ENCODE measurements around the gene DICER1.

Gene DICER1

DNA sequence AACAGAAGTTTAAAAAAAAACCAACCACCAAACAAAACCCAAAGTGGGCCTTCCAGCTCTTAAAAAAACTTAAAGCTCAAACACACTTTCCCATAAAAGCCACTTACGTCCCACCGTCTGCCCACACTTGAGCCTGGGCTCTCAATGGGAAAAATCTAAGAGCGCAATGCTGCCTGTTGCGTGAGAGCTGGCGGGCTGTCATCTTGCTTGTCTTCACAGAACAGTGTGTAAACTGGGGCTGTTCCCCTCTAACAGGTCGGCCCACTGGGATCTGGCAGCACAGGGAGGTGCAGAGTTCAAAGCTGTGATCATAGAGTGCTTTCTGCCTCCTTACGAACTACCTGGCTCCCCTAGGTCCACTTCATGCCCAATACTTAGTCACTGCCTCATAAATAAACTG is 80.0 kb downstream of the DICER1 start:
- no peak for DNase-seq (ENCODE audit: low spot score)

DNA sequence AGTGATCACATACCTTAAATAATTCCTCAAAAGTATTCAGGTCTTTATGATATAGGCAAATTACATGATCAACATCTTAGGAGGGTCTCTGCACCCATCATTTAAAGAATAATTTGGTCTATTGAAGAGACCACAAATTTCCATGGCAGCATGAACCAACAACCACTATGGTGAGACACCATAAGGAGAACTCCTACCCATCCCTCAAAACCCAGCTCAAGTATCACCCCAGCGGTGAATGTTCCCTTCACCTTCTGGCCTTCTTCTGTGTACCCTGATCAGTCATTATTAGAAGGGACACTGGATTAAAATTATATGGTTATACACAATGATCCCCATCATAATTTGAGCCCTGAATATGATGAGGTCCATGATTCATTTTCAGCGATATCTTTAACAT is 81.5 kb downstream of the DICER1 start:
- DNase-seq (ENCODE audit: low spot score), result no peak

DNA sequence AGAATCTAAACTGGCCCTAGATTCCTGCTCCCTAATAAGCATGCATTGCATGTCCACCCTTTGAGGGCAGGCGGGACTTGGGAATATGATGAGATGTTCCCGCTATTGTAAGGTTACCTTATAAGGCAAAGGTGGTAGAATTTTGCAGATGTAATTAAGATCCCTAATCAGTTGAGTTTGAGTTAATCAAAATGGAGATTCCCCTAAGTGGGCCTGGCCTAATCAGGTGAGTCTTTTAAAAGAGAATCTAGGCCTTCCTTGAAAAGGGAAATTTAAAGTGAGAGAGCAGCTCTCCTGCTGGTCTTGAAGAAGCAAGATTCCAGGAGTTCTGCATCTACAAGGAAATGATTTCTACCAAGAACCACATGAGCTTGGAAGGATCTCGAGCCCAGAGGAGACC is 83.4 kb downstream of the DICER1 start:
- no peak for DNase-seq (ENCODE audit: low spot score)

DNA sequence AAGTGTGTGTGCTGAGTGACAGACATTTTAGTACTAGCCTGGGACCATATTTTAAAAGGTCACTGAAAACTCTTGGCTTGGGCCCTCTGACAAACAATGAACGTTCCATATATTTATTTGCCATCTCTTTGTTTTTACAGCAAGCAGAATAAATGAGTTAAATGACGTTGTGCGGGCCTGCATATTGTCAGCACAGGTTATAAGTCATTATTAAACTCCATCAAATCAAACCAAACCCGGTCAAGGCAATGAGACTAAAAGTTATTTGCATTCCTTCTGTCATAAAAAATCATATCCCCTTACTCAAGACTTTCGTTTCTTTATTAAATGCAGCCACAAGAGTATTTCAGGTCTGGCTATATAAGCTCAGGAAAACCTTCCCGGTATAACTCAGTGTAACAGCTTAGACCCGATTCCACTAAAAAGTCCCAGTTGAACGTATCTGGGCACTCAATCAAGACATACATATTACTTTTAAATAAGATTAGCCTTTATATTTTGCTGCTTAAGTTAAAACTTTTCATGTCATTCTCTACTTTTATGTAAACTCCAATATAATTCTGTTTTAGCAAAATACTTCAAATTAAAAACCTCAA is 84.9 kb downstream of the DICER1 start:
- no peak for DNase-seq (ENCODE audit: low spot score)

DNA sequence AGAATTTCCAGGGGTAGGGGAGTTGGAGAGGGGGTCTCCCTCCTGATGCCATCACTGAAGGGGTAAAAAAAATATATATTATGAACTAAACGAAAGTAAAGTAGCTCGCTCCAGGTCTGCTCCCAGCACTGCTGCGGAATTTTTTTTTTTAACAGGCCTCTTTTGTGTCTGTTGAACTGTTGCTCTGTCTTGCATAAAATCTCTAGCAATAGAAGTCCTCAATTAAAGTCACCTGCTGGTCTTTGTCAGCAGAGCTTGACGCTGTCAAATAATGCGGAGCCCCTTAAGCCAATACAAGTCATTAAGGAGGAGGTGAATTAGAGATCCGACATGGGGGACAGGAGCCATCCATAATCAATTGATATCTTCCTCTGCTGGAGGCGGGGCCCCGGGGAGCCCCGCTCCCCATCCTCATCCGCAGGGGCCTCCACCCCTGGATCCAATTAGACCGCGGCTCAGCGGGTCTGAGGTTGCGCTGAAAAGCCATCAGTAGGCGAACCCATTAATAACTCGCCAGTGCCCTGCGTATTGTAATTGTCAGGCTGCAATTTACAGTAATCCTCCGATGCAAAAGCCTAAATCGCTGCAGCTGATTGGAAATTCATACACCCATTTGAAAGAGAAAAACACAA is 85.6 kb downstream of the DICER1 start:
- no peak for DNase-seq (ENCODE audit: low spot score)

DNA sequence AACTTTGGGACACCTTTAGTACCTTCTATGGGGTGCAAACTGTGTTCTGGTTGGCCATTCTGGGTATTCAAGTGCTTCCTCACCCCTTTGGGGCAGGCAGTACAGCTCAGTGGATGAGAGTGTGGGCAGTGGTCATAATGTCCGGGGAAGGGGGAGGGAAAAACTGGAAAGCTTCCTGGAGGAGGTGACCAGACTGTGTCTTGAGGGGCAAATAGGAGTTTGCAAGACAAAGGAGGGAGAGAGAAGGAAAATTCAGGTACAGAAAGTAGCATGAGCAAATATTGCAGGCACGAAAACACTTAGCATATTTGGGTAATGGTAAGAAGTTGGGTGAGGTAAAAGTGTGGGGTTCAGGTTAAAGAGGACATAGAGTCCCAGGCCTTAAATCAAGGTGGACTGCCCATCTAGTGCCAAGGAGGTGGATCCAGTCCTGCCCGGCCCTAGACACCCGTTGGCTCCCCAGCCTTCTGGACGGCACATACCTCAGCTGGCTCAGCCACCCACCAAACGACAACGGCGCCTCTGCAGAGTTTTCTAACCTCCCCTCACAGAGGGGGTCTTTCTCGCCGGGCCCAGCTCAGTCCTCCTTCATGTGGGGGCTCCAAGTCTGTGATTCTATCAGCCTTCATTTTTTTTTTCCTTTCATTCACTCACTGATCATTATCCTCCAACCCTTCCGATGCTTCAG is 86.4 kb downstream of the DICER1 start:
- DNase-seq (ENCODE audit: low spot score), result no peak

DNA sequence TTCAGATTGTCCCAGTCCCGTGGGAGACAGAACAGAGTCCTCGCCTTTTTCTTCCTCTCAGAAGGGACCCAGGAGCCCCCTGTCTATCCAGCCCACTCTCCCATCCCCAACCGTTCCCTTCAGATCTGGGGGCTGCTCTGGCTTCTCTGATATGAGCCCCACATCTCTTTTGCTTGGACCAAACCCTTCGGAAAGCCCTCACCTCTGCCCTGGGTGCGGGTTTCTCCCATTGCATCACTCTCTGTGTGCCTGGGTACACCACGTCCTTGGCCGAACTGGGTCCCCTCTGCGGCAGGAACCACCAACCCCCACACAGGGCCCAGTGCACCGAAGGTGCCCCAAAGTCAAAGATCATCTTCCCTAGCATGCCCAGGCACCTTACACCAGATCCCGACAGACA is 87.8 kb downstream of the DICER1 start:
- DNase-seq (ENCODE audit: low spot score), result no peak

DNA sequence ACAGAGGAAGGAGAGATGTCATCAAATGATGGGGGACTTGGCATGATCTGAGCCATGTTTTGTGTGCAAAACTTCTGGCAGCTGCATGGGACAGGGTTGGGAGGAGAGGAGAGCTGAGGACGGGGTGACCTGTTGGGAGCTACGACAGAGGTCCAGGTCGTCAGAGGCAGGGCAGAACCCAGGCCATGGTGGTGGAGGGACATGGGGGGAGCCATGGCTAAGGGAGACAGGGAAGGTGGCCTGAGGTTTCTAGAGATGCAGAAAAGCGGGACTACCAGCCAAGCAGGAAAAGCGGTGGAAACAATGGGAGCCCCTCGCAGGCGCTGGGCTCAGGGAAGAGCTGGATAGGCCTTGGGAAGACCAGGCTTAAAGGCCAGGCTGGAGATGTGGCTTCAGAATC is 88.3 kb downstream of the DICER1 start:
- no peak for DNase-seq (ENCODE audit: low spot score)

DNA sequence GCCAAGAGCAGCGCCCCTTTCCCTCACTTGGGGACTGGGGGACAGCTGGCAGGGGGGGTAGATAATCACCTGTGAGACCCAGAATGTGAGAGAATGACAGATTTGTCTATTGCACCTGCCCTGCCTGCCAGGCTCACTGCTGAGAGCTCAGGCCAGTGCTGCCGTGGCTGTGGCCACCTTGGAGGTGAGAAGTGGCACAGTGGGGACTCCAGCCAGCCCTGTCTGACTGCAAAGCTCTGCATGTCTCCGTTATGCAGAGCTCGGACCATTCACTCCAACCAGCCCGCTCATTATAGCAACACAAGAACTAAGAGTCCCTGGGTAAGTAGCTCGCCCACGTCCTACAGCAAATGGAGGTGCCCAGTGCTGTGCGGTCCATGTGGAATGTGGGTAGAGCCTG is 88.8 kb downstream of the DICER1 start:
- DNase-seq (ENCODE audit: low spot score), result no peak

DNA sequence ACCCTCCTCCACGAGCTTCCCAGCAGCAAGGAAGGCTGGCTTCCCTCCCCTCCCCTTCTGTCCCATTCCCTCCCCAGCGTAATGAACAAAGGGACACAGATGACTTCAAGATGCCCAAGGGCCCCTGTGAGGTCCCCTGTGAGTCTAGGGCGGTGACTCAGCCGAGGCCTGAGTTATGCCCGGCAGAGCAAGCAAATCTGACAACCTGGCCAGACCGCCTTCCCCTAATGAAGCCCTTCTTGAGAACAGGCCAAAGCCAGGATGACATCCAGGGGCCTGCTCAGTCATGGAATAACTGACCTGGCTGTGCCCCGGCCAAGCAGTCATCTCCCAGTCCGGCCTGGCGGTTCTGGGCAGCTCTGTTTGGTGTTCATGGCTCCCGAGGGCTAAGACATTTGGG is 89.2 kb downstream of the DICER1 start:
- no peak for DNase-seq (ENCODE audit: low spot score)

DNA sequence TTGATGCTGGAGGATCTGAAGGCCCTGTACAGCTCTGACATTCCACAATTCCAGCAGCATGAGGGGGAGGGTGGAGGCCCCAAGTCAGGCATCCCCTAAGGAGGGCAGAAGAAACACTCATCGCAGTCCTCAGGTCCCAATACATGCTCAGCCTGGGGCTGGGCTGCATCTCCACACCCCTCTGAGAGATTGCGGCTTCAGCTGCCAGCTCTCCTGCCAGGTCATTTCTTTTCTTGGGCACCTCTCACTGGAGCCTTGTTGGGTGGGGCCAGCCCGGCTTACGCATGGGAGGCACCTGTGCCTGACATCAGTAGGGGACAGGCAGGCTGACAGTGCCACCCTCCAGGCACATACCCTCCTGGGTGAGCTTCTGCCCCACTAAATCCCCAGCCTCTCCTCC is 89.8 kb downstream of the DICER1 start:
- no peak for DNase-seq (ENCODE audit: low spot score)

DNA sequence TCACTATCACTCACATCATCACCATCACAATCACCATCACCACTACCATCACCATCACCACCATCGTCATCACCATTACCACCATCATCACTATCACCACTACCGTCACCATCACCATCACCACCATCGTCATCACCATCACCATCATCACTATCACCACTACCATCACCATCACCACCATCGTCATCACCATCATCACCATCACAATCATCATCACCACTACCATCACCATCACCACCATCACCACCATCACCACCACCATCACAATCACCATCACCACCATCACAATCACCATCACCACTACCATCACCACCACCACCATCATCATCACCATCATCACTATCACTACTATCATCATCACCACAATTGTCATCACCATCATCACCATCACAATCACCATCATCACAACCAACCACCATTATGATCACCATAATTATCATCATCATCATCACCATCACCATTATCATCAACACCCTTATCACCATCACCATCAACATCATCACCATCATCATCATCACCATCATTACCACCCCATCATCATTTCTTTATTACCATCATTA is 90.8 kb downstream of the DICER1 start:
- DNase-seq (ENCODE audit: low spot score), result no peak

DNA sequence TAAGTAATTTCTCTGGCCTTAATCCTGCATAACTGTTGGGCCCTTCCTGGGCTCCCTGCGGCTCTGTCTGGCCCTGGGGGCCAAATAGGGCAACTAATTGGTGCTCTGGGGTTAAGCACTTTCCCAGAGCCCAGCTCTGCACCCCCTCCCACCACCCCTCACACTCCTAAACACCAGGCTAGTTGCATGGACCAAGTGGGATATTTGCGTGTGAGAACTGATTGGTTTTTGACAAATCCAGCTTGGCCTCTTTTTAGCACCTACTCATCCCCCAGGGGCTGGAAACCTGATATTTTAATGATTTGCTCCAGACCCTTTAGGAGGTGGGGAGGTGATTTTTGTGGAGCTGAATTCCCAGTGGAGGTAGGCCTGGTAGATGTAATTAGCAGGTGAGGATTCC is 91.9 kb downstream of the DICER1 start:
- no peak for DNase-seq (ENCODE audit: low spot score)

DNA sequence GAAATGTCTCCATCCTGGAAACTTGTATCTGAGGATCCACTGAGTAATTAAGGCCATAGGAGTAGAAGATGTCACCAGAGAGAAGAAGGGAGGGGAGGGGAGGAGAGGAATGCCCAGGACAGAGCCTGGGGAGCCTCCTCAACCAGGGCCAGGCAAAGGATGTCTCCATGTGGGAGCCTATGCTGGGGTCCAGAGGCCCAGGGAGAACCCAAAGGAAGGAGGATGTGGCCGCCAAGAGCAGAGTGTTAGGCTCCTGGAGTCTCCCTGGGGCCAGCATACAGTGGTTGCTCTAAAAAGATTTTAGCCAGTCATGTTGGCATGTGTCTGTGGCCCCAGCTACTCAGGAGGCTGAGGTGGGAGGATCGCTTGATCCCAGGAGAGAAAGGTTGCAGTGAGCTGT is 92.6 kb downstream of the DICER1 start:
- no peak for DNase-seq (ENCODE audit: low spot score)

DNA sequence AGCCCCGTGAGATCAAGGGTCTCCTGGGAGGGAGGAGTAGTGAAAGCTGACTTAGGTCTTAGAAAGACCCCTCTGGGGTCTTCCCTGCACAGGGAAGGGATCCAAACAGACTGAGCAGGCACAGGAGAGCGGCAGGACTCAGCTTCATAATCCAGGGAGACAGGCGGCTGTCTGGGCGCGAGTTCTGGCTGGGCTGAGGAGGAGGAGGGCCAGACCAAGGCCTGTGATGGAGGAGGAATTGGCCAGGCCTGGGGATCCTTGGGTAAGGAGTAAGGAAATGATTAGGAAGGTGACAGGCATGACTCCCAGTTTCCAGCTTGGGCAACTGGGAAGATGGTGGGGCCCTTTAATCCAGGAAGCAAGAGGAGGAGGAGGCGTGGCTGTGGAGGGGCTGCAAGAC is 93.1 kb downstream of the DICER1 start:
- DNase-seq (ENCODE audit: low spot score), result no peak

DNA sequence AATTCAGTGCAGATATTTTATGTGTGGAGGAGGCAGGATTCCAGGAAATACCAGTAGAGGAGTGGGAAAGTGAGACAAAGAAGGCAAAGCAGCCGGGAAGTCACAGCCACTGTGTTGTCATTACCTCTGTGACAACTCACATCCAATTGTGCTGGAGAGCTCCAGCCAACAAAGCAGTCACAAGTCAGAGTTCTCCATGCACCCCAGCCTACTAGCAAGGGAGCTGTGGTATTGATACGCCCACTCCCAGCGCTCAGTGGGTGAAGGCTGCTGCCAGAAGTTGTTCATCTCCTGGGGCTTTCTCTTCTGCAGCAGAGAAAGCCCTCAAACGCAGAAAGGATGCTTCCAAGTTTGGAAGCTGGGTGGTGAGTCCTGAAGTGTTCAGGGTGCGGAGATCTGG is 93.9 kb downstream of the DICER1 start:
- no peak for DNase-seq (ENCODE audit: low spot score)

DNA sequence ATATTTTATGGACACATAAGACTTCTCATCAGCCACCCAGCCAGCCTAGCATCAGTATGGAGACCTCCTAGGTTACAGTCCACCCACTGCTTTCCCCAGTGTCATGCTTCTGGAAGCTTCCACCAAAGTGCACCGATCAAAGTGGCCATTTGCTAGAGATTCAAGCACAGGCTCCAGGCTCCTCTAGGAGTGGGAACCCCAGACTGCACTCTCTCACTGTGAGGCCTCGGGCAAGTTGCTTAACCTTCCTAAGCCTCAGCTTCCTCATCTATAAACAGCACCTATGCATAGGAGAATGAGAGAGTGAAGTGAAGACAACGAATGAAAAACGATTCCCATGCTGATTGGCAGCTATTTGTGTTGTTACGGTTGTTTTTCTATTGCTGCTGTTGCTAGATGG is 94.4 kb downstream of the DICER1 start:
- DNase-seq (ENCODE audit: low spot score), result no peak

DNA sequence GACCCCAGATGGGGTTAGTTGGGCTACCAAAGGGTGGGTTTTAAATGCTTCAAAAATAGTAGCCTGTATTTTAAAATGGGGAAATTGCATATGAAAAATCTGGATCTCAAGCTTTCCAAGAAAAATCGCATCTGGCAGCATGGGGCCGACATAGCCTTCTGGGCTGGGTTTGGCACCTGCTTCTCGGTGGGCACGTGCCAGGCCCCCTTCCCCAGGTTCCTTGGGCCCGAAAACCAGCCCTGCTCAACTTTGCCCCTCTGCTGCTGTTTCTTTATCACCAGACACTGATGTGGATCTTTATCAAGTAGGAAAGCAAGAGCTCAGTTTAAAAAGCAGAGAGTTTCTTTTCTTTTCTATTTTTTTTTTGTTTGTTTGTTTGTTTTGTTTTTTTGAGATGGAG is 95.1 kb downstream of the DICER1 start:
- no peak for DNase-seq (ENCODE audit: low spot score)

DNA sequence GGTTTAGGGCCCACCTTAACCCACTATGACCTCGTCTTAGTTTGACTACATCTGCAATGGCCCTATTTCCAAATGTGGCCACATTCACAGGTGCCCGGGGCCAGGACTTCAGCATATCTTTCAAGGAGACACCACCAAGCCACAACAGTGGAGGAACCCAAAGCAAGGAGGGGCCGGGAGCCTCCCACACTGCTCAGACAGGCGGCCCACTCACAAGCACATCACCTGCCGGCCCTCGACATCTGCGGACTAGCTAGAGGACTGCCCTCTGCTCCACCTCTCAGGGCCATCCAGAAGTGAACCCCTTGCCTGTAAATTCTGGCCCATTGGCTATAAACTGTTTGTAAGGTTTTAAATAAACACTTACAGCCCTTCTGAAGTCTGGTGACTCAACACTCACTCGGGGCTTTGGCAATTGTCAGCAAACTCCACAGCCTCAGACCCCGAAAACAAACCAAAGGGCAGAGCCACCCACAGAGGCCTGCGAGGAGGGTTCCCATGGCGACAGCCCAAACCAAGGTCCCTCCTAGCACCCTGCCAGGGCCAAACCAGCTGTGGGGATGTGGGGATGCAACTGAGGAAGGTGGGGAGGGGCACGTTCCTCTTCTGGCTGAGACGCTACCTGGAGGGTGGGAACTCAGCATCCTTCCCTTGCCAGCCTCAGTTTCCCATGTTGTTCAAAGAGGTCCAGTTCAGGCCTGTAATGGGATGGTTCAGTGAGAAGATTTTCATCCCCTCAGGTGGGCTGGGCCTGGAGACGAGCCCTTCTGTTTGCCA is 95.8 kb downstream of the DICER1 start:
- no peak for DNase-seq (ENCODE audit: low spot score)

DNA sequence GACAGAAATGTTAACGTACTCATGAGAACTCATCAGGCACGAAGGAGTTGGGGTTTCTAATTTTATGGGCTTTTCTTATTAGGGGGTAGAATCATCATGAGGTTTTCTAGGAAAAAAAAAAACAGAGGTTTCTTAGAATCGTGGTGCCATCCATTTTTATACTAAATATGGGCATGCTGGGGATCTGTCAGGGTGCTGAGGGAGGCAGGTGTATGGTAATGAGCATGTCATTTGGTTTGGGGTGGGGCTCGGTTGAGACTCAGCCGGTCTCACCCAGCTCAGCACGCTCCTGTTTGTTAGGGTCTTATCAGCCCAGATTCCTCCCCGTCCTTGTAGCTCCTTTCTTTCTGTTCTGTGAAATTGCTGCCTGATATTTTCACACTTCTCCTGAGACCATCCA is 98.2 kb downstream of the DICER1 start:
- DNase-seq (ENCODE audit: low spot score), result no peak

DNA sequence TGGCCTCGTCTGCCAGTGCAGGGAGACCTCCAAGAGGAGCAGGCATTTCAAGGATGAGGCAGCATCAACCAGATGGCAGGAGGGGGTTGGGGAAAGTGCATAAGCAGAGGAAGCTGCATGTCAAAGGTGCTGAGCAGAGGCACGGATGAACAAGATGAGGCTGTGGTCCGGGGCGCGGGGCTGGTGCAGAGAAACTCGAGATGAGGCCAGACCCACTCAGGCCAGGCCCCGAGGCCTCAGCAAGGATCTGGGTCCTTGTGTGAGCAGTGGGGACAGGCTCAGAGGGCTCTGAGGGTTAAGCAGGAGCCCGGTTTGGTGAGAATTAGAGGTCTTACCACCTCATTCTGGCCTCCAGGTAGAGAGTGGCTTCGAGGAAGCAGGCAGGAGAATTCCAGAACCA is 98.8 kb downstream of the DICER1 start:
- DNase-seq (ENCODE audit: low spot score), result no peak

DNA sequence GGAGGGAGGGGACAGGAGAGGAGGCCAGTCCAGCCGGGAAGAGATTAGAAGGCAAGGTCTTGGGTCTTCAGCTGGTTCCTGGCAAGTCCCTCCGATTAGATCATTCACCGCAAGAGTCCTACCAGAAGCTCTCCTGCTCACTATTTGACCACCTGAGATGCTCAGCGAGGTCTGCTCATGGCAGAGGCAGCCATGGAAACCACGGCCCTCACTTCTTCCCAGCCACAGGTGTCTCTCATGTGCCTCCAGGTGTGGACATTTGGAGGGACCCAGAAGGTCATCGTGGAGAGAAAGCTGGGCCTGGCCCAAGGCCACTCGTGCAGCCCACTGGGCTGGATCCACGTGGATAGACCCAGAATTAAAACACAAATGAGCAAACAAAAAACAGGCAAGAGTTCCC is 99.5 kb downstream of the DICER1 start:
- DNase-seq (ENCODE audit: low spot score), result no peak

DNA sequence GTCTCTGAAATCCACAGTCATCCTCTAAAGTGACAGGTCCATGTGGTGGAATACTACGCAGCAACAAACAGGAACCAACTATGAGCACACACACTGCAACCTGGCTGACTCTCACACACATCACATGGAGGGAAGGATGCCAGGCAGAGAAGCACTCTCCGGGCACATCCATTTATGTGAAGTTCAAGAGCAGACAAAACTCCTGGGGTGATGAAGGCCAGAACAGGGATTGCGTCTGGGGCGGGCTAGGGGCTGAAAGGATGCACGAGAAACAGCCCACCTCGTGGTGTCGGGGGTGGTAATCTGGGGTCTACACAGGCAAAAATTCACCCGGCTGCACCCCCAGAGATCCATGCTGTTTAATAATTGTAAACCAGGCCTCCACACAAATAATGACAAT is 100.2 kb downstream of the DICER1 start:
- no peak for DNase-seq (ENCODE audit: low spot score)
